ENCODE data around the gene NFIB. TPM values are rescaled to one million over a fixed set of nuclear protein-coding genes. Genes with fewer than 3 reads are reported as not detected.

The NFIB gene
- total and polyA plus RNA-seq, 2 of the 4 experiments (the other 2 are of a cell fraction) = 1.4 to 2.0 TPM

DNA sequence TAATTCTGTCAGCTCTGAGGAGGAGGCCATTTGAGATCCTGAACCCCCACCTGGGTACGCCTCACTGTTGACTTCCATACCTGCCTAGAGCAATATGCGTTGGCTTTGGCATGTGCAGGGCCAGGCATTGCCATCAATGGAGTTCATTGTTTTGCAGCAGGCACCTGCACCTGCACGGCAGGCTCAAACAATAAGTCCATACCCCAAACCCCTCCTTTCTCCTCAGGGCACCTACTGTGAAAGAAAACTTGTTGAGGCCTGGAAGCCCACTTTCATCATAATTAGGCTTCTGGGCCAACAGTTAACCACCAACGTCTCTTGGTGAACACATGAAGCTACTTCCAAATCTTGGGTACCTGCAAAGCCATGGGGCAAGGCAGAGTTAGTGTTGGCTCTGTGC lies 238.7 kb downstream of the NFIB start:
- Histone ChIP-seq H4K91ac (ENCODE audit: insufficient read depth, low read depth, low read length) (no peak overlapping the region), H3K18ac (ENCODE audit: low read depth, low read length) (no peak overlapping the region), H3K23ac (ENCODE audit: low read depth, low read length) (no peak overlapping the region), H3K9me3 (ENCODE audit: control insufficient read depth, insufficient read depth, low read length) (no peaks in the 10 kb centered on the region), H3K4me2 (ENCODE audit: low read depth, low read length) (no peak overlapping the region), H3K56ac (ENCODE audit: extremely low read depth, insufficient read depth, low read length) (no peak overlapping the region), H2BK120ac (ENCODE audit: low read depth, low read length) (no peak overlapping the region), H3K4ac (ENCODE audit: low read depth, low read length) (no peak overlapping the region), H4K5ac (ENCODE audit: low read depth, low read length) (no peak overlapping the region), H3K27me3 (ENCODE audit: control insufficient read depth, insufficient read depth, low read length) (peaks cover 2% of the 10 kb centered on the region; the same call in 1 of the 2 replicates), H2AK9ac (replicated peaks; ENCODE audit: low read depth, low read length, poor library complexity) (no peak overlapping the region), H2BK15ac (ENCODE audit: low read depth, low read length) (no peak overlapping the region), H3K4me3 (ENCODE audit: insufficient read depth, low read depth, low read length) (no peak overlapping the region), H3K79me1 (ENCODE audit: low read depth in 1 of 2, low read length in 2 of 2) (no peaks in the 10 kb centered on the region), H2AK5ac (ENCODE audit: low read depth, low read length) (no peak overlapping the region), H2BK5ac (ENCODE audit: low read depth, low read length, poor library complexity, severe bottlenecking) (no peak overlapping the region), H3K36me3 (ENCODE audit: control insufficient read depth, insufficient read depth, low read length) (no peaks in the 10 kb centered on the region), H3K9me1 (ENCODE audit: insufficient read depth, low read length) (no peaks in the 10 kb centered on the region), H3K9ac (ENCODE audit: low read depth, low read length) (no peak overlapping the region), H2AFZ (replicated peaks; ENCODE audit: low read length, poor library complexity) (no peak overlapping the region), H3K27ac (ENCODE audit: insufficient read depth, low read length) (no peak overlapping the region), H2BK20ac (ENCODE audit: low read depth, low read length) (no peak overlapping the region), H3K14ac (replicated peaks; ENCODE audit: low read depth, low read length) (no peak overlapping the region), H4K20me1 (ENCODE audit: insufficient read depth, low read length) (no peaks in the 10 kb centered on the region), H4K8ac (ENCODE audit: low read depth in 2 of 2, low read length in 2 of 2) (no peak overlapping the region), H3K4me1 (ENCODE audit: control insufficient read depth, insufficient read depth, low read length) (no peaks in the 10 kb centered on the region)
- dilution Hi-C loops (cut with HindIII; ENCODE audit: low sequenced_read_pairs, unreplicated experiment) = no loop called here
- ChIA-PET POLR2A (ENCODE audit: unreplicated experiment) (no interaction called here), CTCF (no interaction called here)
- no peak for TF ChIP-seq MAFK (IDR thresholded peaks at IDR 0.05; ENCODE audit: low read depth, low read length)
- intact Hi-C loops (cut with micrococcal nuclease) = no loop called here
- no peak for DNase-seq
- in situ Hi-C loops (cut with MboI; ENCODE audit: low sequenced_read_pairs) = no loop called here
- no TSS peak for BruUV-seq (replicated peaks)
- no CpG with 5 or more reads among the region's 4 CpGs for WGBS, 2 experiments (ENCODE audit: extremely low coverage in 2 of 2, insufficient read length in 1 of 2)
- no peak for ATAC-seq (ENCODE audit: low read depth)
